Neural crest cell (in vitro differentiated cells): Measurements from ENCODE around the gene CRYL1. TPM values are rescaled to one million over a fixed set of nuclear protein-coding genes. Genes with fewer than 3 reads are reported as not detected.

Experiments
- DNase-seq: peaks from one replicate; pipeline ENCODE4 v3.0.0; 2021; ENCODE audit warnings: low read depth, mixed read lengths, low spot score
- H3K27ac Mint-ChIP-seq: one replicate; pipeline ENCODE4 v1.8.0; 2021; ENCODE audit warnings: mild to moderate bottlenecking, mixed read lengths; ENCODE audit not compliant: unreplicated experiment
- H3K27me3 Mint-ChIP-seq: 2 replicates; pipeline ENCODE4 v1.8.0; 2021; ENCODE audit warnings: low read depth, mild to moderate bottlenecking, mixed read lengths
- H3K36me3 Mint-ChIP-seq: 2 replicates; pipeline ENCODE4 v1.8.0; 2021; ENCODE audit warnings: low read depth, mild to moderate bottlenecking, mixed read lengths
- H3K4me1 Mint-ChIP-seq: 2 replicates; pipeline ENCODE4 v1.8.0; 2021; ENCODE audit warnings: mixed read lengths
- H3K4me3 Mint-ChIP-seq: one replicate; pipeline ENCODE4 v1.8.0; 2021; ENCODE audit warnings: mild to moderate bottlenecking, mixed read lengths
- H3K9me3 Mint-ChIP-seq: 2 replicates; pipeline ENCODE4 v1.8.0; 2021; ENCODE audit warnings: mixed read lengths
- CTCF ChIP-seq: fragments of 200-600 bp; sonication (generic); conservative IDR thresholded peaks from 2 replicates; pipeline ENCODE4 v1.5.0; 2021; ENCODE audit warnings: antibody characterized with exemption, mild to moderate bottlenecking
- total RNA-seq: library from RNA; stranded (reverse); gene quantifications from 2 replicates; pipeline ENCODE4 v1.2.1, GENCODE V29; 2021

CRYL1 gene
- total RNA-seq, 1 donor from 2014 or later = 19.9 TPM

DNA sequence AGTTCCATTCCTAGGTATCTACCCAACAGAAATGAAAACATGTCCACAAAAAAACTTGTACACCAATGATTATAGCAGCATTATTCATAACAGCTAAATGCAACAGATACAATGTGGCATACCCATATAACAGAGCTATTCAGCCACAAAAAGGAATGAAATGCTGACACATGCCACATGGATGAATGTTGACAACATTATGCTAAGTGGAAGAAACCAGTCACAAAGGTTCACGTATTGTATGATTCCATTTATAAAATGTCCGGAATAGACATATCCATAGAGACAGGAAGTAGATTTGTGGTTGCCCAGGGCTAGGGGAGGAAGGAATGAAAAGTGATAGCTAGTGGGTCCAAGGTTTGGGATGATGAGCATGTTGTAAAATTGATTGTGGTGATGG, 10.8 kb downstream of the CRYL1 start:
- no peak for TF ChIP-seq CTCF
- Mint-ChIP-seq H3K36me3 (peaks cover 7% of the 10 kb centered on the region), H3K9me3 (peaks cover 3% of the 10 kb centered on the region), H3K4me1 (peaks cover 14% of the 10 kb centered on the region), H3K27me3 (no peaks in the 10 kb centered on the region), H3K4me3 (no peak overlapping the region), H3K27ac (no peak overlapping the region)
- DNase-seq = no peak

DNA sequence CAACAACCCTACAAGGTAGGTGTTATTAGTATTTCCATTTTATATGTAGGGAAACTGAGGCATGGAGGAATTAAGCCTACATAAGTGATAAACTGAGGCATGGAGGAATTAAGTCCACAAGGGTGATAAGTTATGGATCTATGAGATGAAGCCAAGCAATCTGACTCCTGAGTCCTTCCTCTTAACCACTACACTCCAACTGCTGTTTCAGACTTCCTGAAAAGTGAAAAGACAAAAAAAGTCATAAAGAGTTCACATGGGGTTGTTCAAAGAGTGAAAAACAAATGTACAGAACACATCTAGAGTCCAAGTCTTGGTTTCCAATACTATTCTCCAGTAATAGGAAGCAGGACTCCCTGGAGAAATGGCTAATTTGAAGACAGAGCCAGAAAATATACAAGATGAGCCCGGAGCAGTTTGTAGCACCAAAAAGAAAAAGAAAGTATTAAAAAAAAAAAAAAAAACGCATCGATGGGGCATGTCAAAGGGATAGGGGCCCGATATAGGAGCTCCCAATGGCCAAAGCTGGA, 12.1 kb downstream of the CRYL1 start:
- Mint-ChIP-seq H3K27me3 (no peaks in the 10 kb centered on the region), H3K9me3 (peaks cover 2% of the 10 kb centered on the region), H3K36me3 (peaks cover 3% of the 10 kb centered on the region), H3K27ac (no peak overlapping the region), H3K4me1 (peaks cover 14% of the 10 kb centered on the region), H3K4me3 (no peak overlapping the region)
- DNase-seq = no peak
- TF ChIP-seq CTCF = no peak

GRCh38 chr13:20512042-20512683, 13.5 kb downstream of the CRYL1 start:
- Mint-ChIP-seq H3K27ac (no peak overlapping the region), H3K4me3 (no peak overlapping the region), H3K27me3 (no peaks in the 10 kb centered on the region), H3K4me1 (peaks cover 14% of the 10 kb centered on the region), H3K36me3 (peaks cover 3% of the 10 kb centered on the region), H3K9me3 (no peaks in the 10 kb centered on the region)
- peak; percentile 16 for TF ChIP-seq CTCF
- peak; percentile 17 for DNase-seq

DNA sequence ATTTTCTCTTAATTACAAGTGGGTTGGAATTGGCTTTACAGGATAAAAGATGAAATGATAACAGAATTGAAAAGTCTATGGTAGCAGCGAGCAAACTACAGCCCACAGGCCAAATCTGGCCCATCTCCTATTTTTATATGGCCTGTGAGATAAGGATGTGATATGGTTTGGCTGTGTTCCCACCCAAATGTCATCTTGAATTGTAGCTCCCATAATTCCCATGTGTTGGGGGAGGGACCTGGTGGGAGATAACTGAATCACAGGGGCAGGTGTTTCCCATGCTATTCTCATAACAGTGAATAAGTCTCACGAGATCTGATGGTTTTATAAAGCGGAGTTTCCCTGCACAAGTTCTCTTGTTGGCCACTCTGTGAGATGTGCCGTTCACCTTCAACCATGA, 19.0 kb downstream of the CRYL1 start:
- H3K4me3 Mint-ChIP-seq = no peak overlapping the region
- no peaks in the 10 kb centered on the region for H3K27me3 Mint-ChIP-seq
- peaks cover 2% of the 10 kb centered on the region for H3K4me1 Mint-ChIP-seq

More for the DNA sequence above, 19.0 kb downstream of the CRYL1 start:
- H3K36me3 Mint-ChIP-seq = peaks cover under 1% of the 10 kb centered on the region
- H3K27ac Mint-ChIP-seq = no peak overlapping the region
- no peak for DNase-seq
- H3K9me3 Mint-ChIP-seq = no peaks in the 10 kb centered on the region
- no peak for TF ChIP-seq CTCF
